Measurements from ENCODE around the gene ATP6V0E1. TPM values are rescaled to one million over a fixed set of nuclear protein-coding genes. Genes with fewer than 3 reads are reported as not detected.

ATP6V0E1 gene
- total and polyA plus RNA-seq, 2 of the 8 experiments (the other 6 are each of a cell fraction or from before 2014, with no cell fraction given) = 108 to 134 TPM

DNA sequence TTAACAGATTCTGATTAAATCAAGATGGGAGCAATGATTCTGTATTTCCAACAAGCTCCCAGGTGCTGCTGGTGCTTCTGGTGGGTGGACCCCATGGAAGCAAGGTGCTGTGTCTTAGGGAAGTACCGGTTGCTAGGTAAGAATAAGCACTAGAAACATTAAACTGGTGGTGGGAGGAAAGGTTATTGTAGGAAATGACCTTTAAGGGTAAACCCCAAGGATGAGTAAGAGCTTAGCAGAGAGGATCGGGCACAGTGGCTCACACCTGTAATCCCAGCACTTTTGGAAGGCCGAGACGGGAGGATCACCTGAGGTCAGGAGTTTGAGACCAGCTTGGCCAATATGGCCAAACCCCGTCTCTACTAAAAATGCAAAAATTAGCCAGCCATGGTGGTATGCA, 56.4 kb downstream of the ATP6V0E1 start:
- Histone ChIP-seq H3K23ac (ENCODE audit: insufficient read length) (no peak overlapping the region), H3K27me3 (replicated peaks in 1 of 4; ENCODE audit: control insufficient read depth in 3 of 4, extremely low read depth in 1 of 4, insufficient read depth in 3 of 4, low read length in 3 of 4) (no peaks in the 10 kb centered on the region; a peak in 2 of 7 replicates), H2BK12ac (ENCODE audit: low read depth, low read length) (no peak overlapping the region), H3K4me3 (ENCODE audit: extremely low read depth in 1 of 4, insufficient read depth in 2 of 4, low read depth in 3 of 4, low read length in 4 of 4) (no peak overlapping the region), H3K4me2 (ENCODE audit: insufficient read depth in 1 of 2, low read depth in 2 of 2, low read length in 2 of 2) (no peak overlapping the region), H4K91ac (replicated peaks; ENCODE audit: insufficient read length, low read length) (no peak overlapping the region), H3K23me2 (ENCODE audit: low read depth, low read length) (no peaks in the 10 kb centered on the region), H3K79me2 (ENCODE audit: control insufficient read depth in 1 of 2, insufficient read depth in 2 of 2, low read length in 2 of 2) (no peaks in the 10 kb centered on the region), H2BK20ac (ENCODE audit: low read length) (no peak overlapping the region), H3K56ac (replicated peaks; ENCODE audit: insufficient read length, low read depth, low read length) (no peak overlapping the region), H3K27ac (ENCODE audit: low read depth, low read length) (no peak overlapping the region), H3K9ac (replicated peaks in 1 of 4; ENCODE audit: extremely low read depth in 1 of 4, low read depth in 3 of 4, low read length in 3 of 4) (no peak overlapping the region), H2BK15ac (ENCODE audit: low read length) (no peak overlapping the region), H2AFZ (ENCODE audit: low read length) (no peak overlapping the region), H4K5ac (ENCODE audit: insufficient read length, low read depth, low read length) (no peak overlapping the region), H3K9me3 (ENCODE audit: insufficient read depth in 2 of 2, low read depth in 1 of 2, low read length in 1 of 2) (no peaks in the 10 kb centered on the region), H3K4me1 (replicated peaks in 1 of 4; ENCODE audit: control insufficient read depth in 3 of 4, insufficient read depth in 4 of 4, low read length in 3 of 4) (peaks cover 0 to 1% (median 0%) of the 10 kb centered on the region in 4 experiments; a peak in 1 of 7 replicates), H3K14ac (ENCODE audit: insufficient read length) (no peak overlapping the region), H3K79me1 (ENCODE audit: low read depth, low read length) (no peaks in the 10 kb centered on the region), H2BK120ac (replicated peaks; ENCODE audit: low read depth, low read length) (no peak overlapping the region), H2BK5ac (ENCODE audit: low read depth, low read length) (no peak overlapping the region), H4K20me1 (replicated peaks in 1 of 2; ENCODE audit: control insufficient read depth in 1 of 2, insufficient read depth in 2 of 2, low read length in 2 of 2) (no peaks in the 10 kb centered on the region), H3K4ac (replicated peaks; ENCODE audit: insufficient read length, low read depth, low read length) (no peak overlapping the region), H3K18ac (ENCODE audit: extremely low read depth, low read length) (no peak overlapping the region), H3K36me3 (ENCODE audit: control insufficient read depth in 2 of 4, insufficient read depth in 4 of 4, low read length in 3 of 4) (peaks cover 0 to 2% (median 0%) of the 10 kb centered on the region in 4 experiments; a peak in 1 of 8 replicates), H2AK5ac (ENCODE audit: low read depth, low read length) (no peak overlapping the region), H4K8ac (ENCODE audit: extremely low read depth, insufficient read depth, low read length) (no peak overlapping the region)
- no peak for FAIRE-seq
- TF ChIP-seq HDAC6 (IDR thresholded peaks at IDR 0.05; ENCODE audit: low read depth, low read length) (no peak), TAF7 (optimal IDR thresholded peaks at IDR 0.05; ENCODE audit: borderline replicate concordance, low read depth, low read length) (no peak), RNF2 (IDR thresholded peaks at IDR 0.05; ENCODE audit: borderline replicate concordance, low read depth, low read length, missing control alignments, poor library complexity, severe bottlenecking) (no peak), POLR2AphosphoS5 (IDR thresholded peaks at IDR 0.05; ENCODE audit: low read depth, low read length) (no peak), FOSL1 (IDR thresholded peaks at IDR 0.05; ENCODE audit: insufficient read depth, low read depth, low read length) (no peak), RXRA (IDR thresholded peaks at IDR 0.05; ENCODE audit: insufficient read depth, low read depth, low read length) (no peak), JUND (IDR thresholded peaks at IDR 0.05; ENCODE audit: low read length) (no peak), CREB1 (IDR thresholded peaks at IDR 0.05) (no peak), TCF12 (IDR thresholded peaks at IDR 0.05; ENCODE audit: low read depth, low read length) (no peak), BCL11A (IDR thresholded peaks at IDR 0.05; ENCODE audit: low read depth in 2 of 2, low read length in 2 of 2) (no peak), POLR2A (IDR thresholded peaks at IDR 0.05; ENCODE audit: control extremely low read depth in 1 of 2, low read depth in 2 of 2, low read length in 2 of 2) (no peak), CTBP2 (IDR thresholded peaks at IDR 0.05; ENCODE audit: borderline replicate concordance, insufficient read depth, insufficient read length, low read length) (no peak), SAP30 (IDR thresholded peaks at IDR 0.05; ENCODE audit: insufficient read depth, insufficient replicate concordance, low read length) (no peak), SUZ12 (IDR thresholded peaks at IDR 0.05; ENCODE audit: low read length) (no peak)
- ChIA-PET POLR2A (ENCODE audit: partially characterized antibody) (interaction anchor here (0.6 to 2.5 kb wide), 4 partner anchors 10 to 59 kb away, joined by 3 to 9 read pairs (median 4); no protein-coding TSS in a partner anchor), CTCF (ENCODE audit: partially characterized antibody) (no interaction called here)
- no peak for DNase-seq (ENCODE audit: low read depth in 1 of 2, low spot score in 2 of 2)
- WGBS, 2 experiments (ENCODE audit: extremely low coverage in 1 of 2, insufficient coverage in 1 of 2, insufficient read length in 1 of 2, insufficient replicate concordance in 2 of 2, low coverage in 1 of 2, low lambda C conversion rate in 2 of 2, missing lambda C conversion rate in 1 of 2) = 97% methylated on average over 5 of the region's 5 CpGs; no CpG with 5 or more reads in 1 of the 2 experiments
